ENCODE results near the gene TEX11.

- TF ChIP-seq, protein P1, sequence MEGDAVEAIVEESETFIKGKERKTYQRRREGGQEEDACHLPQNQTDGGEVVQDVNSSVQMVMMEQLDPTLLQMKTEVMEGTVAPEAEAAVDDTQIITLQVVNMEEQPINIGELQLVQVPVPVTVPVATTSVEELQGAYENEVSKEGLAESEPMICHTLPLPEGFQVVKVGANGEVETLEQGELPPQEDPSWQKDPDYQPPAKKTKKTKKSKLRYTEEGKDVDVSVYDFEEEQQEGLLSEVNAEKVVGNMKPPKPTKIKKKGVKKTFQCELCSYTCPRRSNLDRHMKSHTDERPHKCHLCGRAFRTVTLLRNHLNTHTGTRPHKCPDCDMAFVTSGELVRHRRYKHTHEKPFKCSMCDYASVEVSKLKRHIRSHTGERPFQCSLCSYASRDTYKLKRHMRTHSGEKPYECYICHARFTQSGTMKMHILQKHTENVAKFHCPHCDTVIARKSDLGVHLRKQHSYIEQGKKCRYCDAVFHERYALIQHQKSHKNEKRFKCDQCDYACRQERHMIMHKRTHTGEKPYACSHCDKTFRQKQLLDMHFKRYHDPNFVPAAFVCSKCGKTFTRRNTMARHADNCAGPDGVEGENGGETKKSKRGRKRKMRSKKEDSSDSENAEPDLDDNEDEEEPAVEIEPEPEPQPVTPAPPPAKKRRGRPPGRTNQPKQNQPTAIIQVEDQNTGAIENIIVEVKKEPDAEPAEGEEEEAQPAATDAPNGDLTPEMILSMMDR (IDR thresholded peaks at IDR 0.05), result no peak
- TF ChIP-seq POLR2AphosphoS5 (IDR thresholded peaks at IDR 0.05), result no peak
These were observed 403.1 kb downstream of the TEX11 start for GRCh38 chrX:70505451-70505841.
